Psoas muscle (tissue), 8 donors: ENCODE data around the gene CD79B. TPM values are rescaled to one million over a fixed set of nuclear protein-coding genes. Genes with fewer than 3 reads are reported as not detected.

Source experiments
- ATAC-seq, 4 donors: fragments of 200-7000 bp; cut with Tn5 transposase; one replicate each; pipeline ENCODE4 v1.9.1; 2020; ENCODE audit warnings: moderate library complexity in 3 of 4, mild to moderate bottlenecking in 2 of 4
- DNase-seq, 2 donors: peaks; one replicate each; pipeline ENCODE4 v3.0.0-alpha.2; 2020
- H3K27ac ChIP-seq: fragments of 200-600 bp; one replicate; pipeline ENCODE4 v1.8.0; 2022
- H3K27me3 ChIP-seq, 3 donors: fragments of 200-600 bp in 1 of 3; one replicate each; pipeline versions ENCODE4 v1.6.1 to v1.8.0; 2013 to 2022; ENCODE audit warnings: low read length in 2 of 3, mild to moderate bottlenecking in 2 of 3, moderate library complexity in 1 of 3; ENCODE audit not compliant: insufficient read depth in 3 of 3
- H3K36me3 ChIP-seq, 2 donors: fragments of 200-600 bp in 1 of 2; one replicate each; pipeline versions ENCODE4 v1.6.1 to v1.8.0; 2013 to 2022; ENCODE audit warnings: low read depth in 1 of 2, mild to moderate bottlenecking in 1 of 2, moderate library complexity in 1 of 2; ENCODE audit not compliant: insufficient read depth in 1 of 2
- H3K4me1 ChIP-seq: fragments of 200-600 bp; one replicate; pipeline ENCODE4 v1.8.0; 2022
- H3K4me3 ChIP-seq: fragments of 200-600 bp; one replicate; pipeline ENCODE4 v1.8.0; 2022; ENCODE audit warnings: mild to moderate bottlenecking
- H3K9me3 ChIP-seq: fragments of 200-600 bp; one replicate; pipeline ENCODE4 v1.8.0; 2022
- WGBS, 3 donors: extraction: QIAGEN DNeasy Blood & Tissue Kit; methylation state at CpG; one replicate each; pipeline versions ENCODE4 v1.1.6 to v1.1.7; 2013; 5-methylcytosine and 5-hydroxymethylcytosine counted together
- intact Hi-C, 2 donors: fragments of 100-400 bp; cut with DNase I; formaldehyde crosslinking; loops; one replicate each; pipeline versions ENCODE4 v1.11.0 to v1.14.2; 2022
- polyA plus RNA-seq, 3 donors: library from polyadenylated mRNA; stranded (reverse); fragments of 200-250 nt; gene quantifications; one replicate each; pipeline ENCODE4 v1.2.3, GENCODE V29; 2013
- total RNA-seq, 4 donors: library from RNA; stranded (reverse); fragmentation: NEBNext Ultra II Directional in 2 of 4; extraction: Animal tissue kit (Norgen Biotek cat#: 25700) in 2 of 4; gene quantifications; one replicate each; pipeline versions ENCODE4 v1.2.1 to v1.2.4, GENCODE V29; 2021 to 2023
- TF ChIP-seq, protein P1 (sequence below): fragments of 200-600 bp; IDR thresholded peaks from one replicate; pipeline ENCODE4 v1.8.0; 2022; ENCODE audit warnings: antibody characterized with exemption
- donor health status: healthy with polysubstance abuse.
- donor health status: DM: no; HTN: no; CAD: no; lungs with moderate emphysema.
- donor health status: Bipolar disorder and iron deficiency.
- donor health status: healthy.
- donor health status: DM: yes; HTN: yes; CAD: no.
- donor health status: DM: no; HTN: no; CAD: no.
- donor health status: DM: no; HTN: no; CAD: no.
- donor health status: DM: yes; HTN: yes; CAD: no.

The CD79B gene
- total and polyA plus RNA-seq, 7 donors, result 1.9 to 5.7 (median 3.7) TPM

GRCh38 chr17:63933598-63933997 lies 1.5 kb upstream of the CD79B start:
- H3K27ac ChIP-seq, result no peak overlapping the region
- intact Hi-C loops, result loop anchor here in 1 of 2 donors (5.0 kb wide), 1 partner anchor 64 kb away; the partner anchor contains the start of gene PRR29
- peaks cover 7% of the 10 kb centered on the region for H3K4me1 ChIP-seq
- TF ChIP-seq, protein P1, sequence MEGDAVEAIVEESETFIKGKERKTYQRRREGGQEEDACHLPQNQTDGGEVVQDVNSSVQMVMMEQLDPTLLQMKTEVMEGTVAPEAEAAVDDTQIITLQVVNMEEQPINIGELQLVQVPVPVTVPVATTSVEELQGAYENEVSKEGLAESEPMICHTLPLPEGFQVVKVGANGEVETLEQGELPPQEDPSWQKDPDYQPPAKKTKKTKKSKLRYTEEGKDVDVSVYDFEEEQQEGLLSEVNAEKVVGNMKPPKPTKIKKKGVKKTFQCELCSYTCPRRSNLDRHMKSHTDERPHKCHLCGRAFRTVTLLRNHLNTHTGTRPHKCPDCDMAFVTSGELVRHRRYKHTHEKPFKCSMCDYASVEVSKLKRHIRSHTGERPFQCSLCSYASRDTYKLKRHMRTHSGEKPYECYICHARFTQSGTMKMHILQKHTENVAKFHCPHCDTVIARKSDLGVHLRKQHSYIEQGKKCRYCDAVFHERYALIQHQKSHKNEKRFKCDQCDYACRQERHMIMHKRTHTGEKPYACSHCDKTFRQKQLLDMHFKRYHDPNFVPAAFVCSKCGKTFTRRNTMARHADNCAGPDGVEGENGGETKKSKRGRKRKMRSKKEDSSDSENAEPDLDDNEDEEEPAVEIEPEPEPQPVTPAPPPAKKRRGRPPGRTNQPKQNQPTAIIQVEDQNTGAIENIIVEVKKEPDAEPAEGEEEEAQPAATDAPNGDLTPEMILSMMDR, result no peak
- no peaks in the 10 kb centered on the region for H3K27me3 ChIP-seq
- no peak for ATAC-seq
- 67 to 76% (median 69%) methylated on average over 8 of the region's 8 CpGs for WGBS, 3 donors
- H3K36me3 ChIP-seq, result no peaks in the 10 kb centered on the region
- no peak overlapping the region for H3K4me3 ChIP-seq
- H3K9me3 ChIP-seq, result no peaks in the 10 kb centered on the region
- no peak for DNase-seq

- H3K4me3 ChIP-seq, result no peak overlapping the region
- ATAC-seq (no peak), DNase-seq (no peak)
- intact Hi-C loops, result loop anchor here in 1 of 2 donors (5.0 kb wide), 1 partner anchor 65 kb away; the partner anchor contains the start of gene PRR29
- no peak overlapping the region for H3K27ac ChIP-seq
- TF ChIP-seq, protein P1, result no peak
- H3K4me1 ChIP-seq, result peaks cover 7% of the 10 kb centered on the region
- H3K36me3 ChIP-seq, result no peaks in the 10 kb centered on the region
- H3K9me3 ChIP-seq, result no peaks in the 10 kb centered on the region
- H3K27me3 ChIP-seq, result no peaks in the 10 kb centered on the region
- WGBS, 3 donors, result 92 to 95% (median 94%) methylated on average over 4 of the region's 4 CpGs
Observed at GRCh38 chr17:63932721-63933120, 590 bp upstream of the CD79B start.

DNA sequence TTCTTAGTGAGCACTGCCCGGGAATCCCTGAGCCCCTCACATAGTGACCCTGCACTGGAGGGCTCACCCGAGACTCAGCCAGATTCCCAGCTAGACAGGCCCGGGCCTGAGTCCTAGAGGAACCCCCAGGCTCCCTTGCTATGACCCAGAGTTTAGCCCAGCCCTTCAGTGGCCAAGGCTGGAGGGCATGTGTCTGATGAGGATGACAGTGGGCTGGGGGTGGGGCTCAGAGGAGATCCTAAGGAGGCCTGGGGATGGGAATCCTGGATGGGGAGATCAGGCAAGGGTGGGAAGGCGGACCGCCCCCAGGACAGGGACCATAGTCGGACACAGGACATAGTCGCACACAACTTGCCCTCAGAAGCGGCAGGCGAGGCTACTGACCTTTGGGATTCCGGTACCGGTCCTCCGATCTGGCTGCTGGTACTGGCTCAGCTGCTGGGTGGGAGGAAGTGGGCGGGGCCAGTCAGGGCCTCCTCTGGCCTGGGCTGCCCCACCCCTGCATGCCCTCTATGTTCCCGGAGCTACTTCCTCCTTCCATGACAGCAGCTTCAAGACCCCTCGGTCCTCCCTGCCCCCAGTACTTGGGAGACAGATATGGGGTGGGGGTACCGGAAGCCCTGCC lies 1.1 kb downstream of the CD79B start:
- H3K4me1 ChIP-seq, result peaks cover 7% of the 10 kb centered on the region
- DNase-seq (peak; percentile 71 to 83), ATAC-seq (peak; percentile 20 to 31 (median 24))
- WGBS, 3 donors, result 52 to 66% (median 57%) methylated on average over 14 to 16 of the region's 16 CpGs
- peak overlapping the region; percentile 32 for H3K4me3 ChIP-seq
- intact Hi-C loops, result loop anchor here in 1 of 2 donors (5.0 kb wide), 1 partner anchor 66 kb away; the partner anchor contains the start of gene PRR29
- TF ChIP-seq, protein P1, result no peak
- H3K9me3 ChIP-seq, result no peaks in the 10 kb centered on the region
- peak overlapping the region; percentile 38 for H3K27ac ChIP-seq
- H3K36me3 ChIP-seq, result no peaks in the 10 kb centered on the region
- no peaks in the 10 kb centered on the region for H3K27me3 ChIP-seq

DNA sequence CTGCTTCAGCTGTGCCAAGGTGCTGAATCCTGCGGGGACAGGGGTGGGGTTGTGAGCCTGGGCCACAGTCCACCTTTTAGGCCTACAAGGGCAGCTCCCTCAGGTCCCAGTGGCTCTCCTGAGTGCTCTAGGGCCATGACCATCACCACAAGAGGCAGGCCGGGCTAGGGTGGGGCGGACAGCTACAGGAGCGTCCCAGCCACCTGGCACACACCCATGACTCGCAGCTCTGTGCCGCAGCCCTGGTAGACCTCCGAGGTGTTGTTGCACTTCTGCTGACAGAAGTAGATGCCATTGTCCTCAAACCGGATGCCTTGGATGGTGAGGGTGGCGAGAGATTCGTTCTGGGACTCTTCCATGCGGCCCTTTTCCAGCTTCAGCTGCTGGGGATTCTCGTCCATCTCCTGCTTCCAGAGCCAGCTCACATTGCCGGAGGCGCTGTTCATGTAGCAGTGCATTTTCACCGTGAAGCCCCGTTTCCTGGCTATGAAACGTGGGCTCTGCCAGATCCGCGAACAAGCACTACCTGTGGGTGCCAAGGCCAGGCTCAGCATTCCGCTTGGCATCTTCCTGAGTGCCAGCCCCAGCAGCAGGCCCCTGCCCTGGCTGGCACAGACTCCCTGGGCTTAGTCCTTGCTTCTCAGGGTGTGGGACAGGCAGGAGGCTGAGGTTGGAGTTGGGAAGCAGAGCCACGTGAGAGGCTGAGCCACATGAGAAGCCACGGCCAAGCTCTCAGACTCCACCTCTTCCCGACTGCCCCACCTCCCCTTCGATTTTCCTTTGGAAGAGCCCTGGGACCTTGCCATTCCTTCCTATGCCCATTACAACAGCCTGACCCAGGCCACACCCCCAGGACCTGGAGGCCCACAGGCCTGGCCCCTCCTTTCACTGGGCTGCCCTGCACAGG lies 2.0 kb downstream of the CD79B start:
- Histone ChIP-seq H3K9me3 (no peaks in the 10 kb centered on the region), H3K4me1 (peaks cover 7% of the 10 kb centered on the region), H3K4me3 (no peak overlapping the region), H3K27ac (no peak overlapping the region), H3K36me3 (no peaks in the 10 kb centered on the region), H3K27me3 (no peaks in the 10 kb centered on the region)
- intact Hi-C loops, result loop anchor here in 1 of 2 donors (5.0 kb wide), 1 partner anchor 67 kb away; the partner anchor contains the start of gene PRR29
- TF ChIP-seq, protein P1, result no peak
- ATAC-seq (peak in 3 of 4 donors; percentile 7 to 47 (median 29)), DNase-seq (peak in 1 of 2 donors; percentile 58)
- WGBS, 3 donors, result 32 to 48% (median 39%) methylated on average over 24 of the region's 24 CpGs
